GM23338 (cell line): ENCODE data around the gene SNTB2.

Experiments
- CREB1 ChIP-seq: fragments of 250-450 bp; sonication (Bioruptor Pico); IDR thresholded peaks from 2 replicates; pipeline ENCODE4 v1.5.0; 2020; ENCODE audit warnings: low read depth, mild to moderate bottlenecking, moderate library complexity
- CTCF ChIP-seq, 2 experiments: fragments of 200-600 bp in 1 of 2; sonication (generic) in 1 of 2; conservative IDR thresholded peaks; 2 replicates each; pipeline versions ENCODE4 v1.5.1 to v1.6.1; 2016 to 2017; ENCODE audit warnings: antibody characterized with exemption in 2 of 2, low read depth in 2 of 2, mild to moderate bottlenecking in 2 of 2, moderate library complexity in 1 of 2
- EZH2 ChIP-seq: fragments of 200-600 bp; sonication (generic); IDR thresholded peaks from one replicate; pipeline ENCODE4 v1.8.0; 2017; ENCODE audit warnings: antibody characterized with exemption, mild to moderate bottlenecking, low read depth; ENCODE audit not compliant: unreplicated experiment
- JUNB ChIP-seq: IDR thresholded peaks from one replicate; pipeline ENCODE4 v1.6.1; 2016; ENCODE audit warnings: antibody characterized with exemption; ENCODE audit not compliant: unreplicated experiment
- POLR2AphosphoS5 ChIP-seq: IDR thresholded peaks from 2 replicates; pipeline ENCODE4 v1.6.1; 2016; ENCODE audit warnings: antibody characterized with exemption, low read depth
- STAT1 ChIP-seq: IDR thresholded peaks from one replicate; pipeline ENCODE4 v1.6.1; 2016; ENCODE audit warnings: antibody characterized with exemption; ENCODE audit not compliant: unreplicated experiment

GRCh38 chr16:69276148-69277115 is 89.5 kb downstream of the SNTB2 start:
- TF ChIP-seq CTCF (conservative IDR thresholded peaks at IDR 0.05; ENCODE audit: low read depth in 2 of 2), result no peak
- TF ChIP-seq JUNB, result no peak
- TF ChIP-seq POLR2AphosphoS5, result no peak
- TF ChIP-seq STAT1, result no peak
- no peak for TF ChIP-seq EZH2
- TF ChIP-seq CREB1, result no peak
